Measurements from ENCODE around the gene TMEM204.
A peak's percentile ranks its signal among the peaks of the same experiment; 100 is the strongest.

The TMEM204 gene

GRCh38 chr16:1540556-1540855 lies 7.0 kb downstream of the TMEM204 start:
- no peak for DNase-seq

GRCh38 chr16:1541293-1542165 lies 8.1 kb downstream of the TMEM204 start:
- no peak for DNase-seq

- no peak for DNase-seq
Observed at GRCh38 chr16:1542166-1542500, 8.7 kb downstream of the TMEM204 start.

- DNase-seq = no peak
Observed at GRCh38 chr16:1542533-1542932, 9.1 kb downstream of the TMEM204 start.

GRCh38 chr16:1543085-1543896 lies 9.8 kb downstream of the TMEM204 start:
- peak; percentile 72 for DNase-seq

GRCh38 chr16:1545044-1546040 lies 11.9 kb downstream of the TMEM204 start:
- DNase-seq = no peak

GRCh38 chr16:1546430-1546829 lies 13.0 kb downstream of the TMEM204 start:
- no peak for DNase-seq

GRCh38 chr16:1548233-1548632 lies 14.8 kb downstream of the TMEM204 start:
- DNase-seq = no peak

GRCh38 chr16:1548727-1549126 lies 15.3 kb downstream of the TMEM204 start:
- no peak for DNase-seq

- DNase-seq = no peak
Observed at GRCh38 chr16:1550069-1550468, 16.6 kb downstream of the TMEM204 start.

- no peak for DNase-seq
Observed at GRCh38 chr16:1550696-1551095, 17.2 kb downstream of the TMEM204 start.

GRCh38 chr16:1551166-1551565 lies 17.7 kb downstream of the TMEM204 start:
- no peak for DNase-seq

- no peak for DNase-seq
Observed at GRCh38 chr16:1552129-1552528, 18.7 kb downstream of the TMEM204 start.

GRCh38 chr16:1553946-1554825 lies 20.7 kb downstream of the TMEM204 start:
- DNase-seq = no peak

GRCh38 chr16:1554826-1555445 lies 21.5 kb downstream of the TMEM204 start:
- DNase-seq = no peak

GRCh38 chr16:1556254-1556653 lies 22.8 kb downstream of the TMEM204 start:
- no peak for DNase-seq

- DNase-seq = no peak
Observed at GRCh38 chr16:1557074-1557473, 23.6 kb downstream of the TMEM204 start.

GRCh38 chr16:1557576-1557975 lies 24.1 kb downstream of the TMEM204 start:
- DNase-seq = no peak

GRCh38 chr16:1559446-1559975 lies 26.0 kb downstream of the TMEM204 start:
- peak; percentile 34 for DNase-seq

GRCh38 chr16:1560153-1560552 lies 26.7 kb downstream of the TMEM204 start:
- no peak for DNase-seq

- no peak for DNase-seq
Observed at GRCh38 chr16:1560866-1561265, 27.4 kb downstream of the TMEM204 start.

Data from activated naive CD4-positive, alpha-beta T cell treated with Interleukin-2 at 50 U/mL for 16 hours (primary cell).